Stimulated activated effector memory CD8-positive, alpha-beta T cell treated with anti-CD3 and anti-CD28 coated beads, Interleukin-12 subunit alpha, Interleukin-12 subunit beta, amount 100 ng/mL, for 72 hours (primary cell): ENCODE data around the gene WDSUB1.

ENCODE experiments used
- ATAC-seq: fragments of 150-1000 bp; cut with Tn5 transposase; 2 replicates; pipeline ENCODE4 v1.10.0; 2021
- DNase-seq, 2 donors: peaks; one replicate each; pipeline ENCODE4 v3.0.0; 2021 to 2022; ENCODE audit warnings: low spot score in 2 of 2
- H3K27ac Mint-ChIP-seq: one replicate; pipeline ENCODE4 v1.8.0; 2022; ENCODE audit warnings: mild to moderate bottlenecking, mixed read lengths
- H3K36me3 Mint-ChIP-seq: one replicate; pipeline ENCODE4 v1.8.0; 2022; ENCODE audit warnings: mild to moderate bottlenecking, mixed read lengths
- H3K4me1 Mint-ChIP-seq: one replicate; pipeline ENCODE4 v1.8.0; 2022; ENCODE audit warnings: mixed read lengths
- H3K4me3 Mint-ChIP-seq: one replicate; pipeline ENCODE4 v1.8.0; 2022; ENCODE audit warnings: mild to moderate bottlenecking, mixed read lengths
- H3K9me3 Mint-ChIP-seq: one replicate; pipeline ENCODE4 v1.8.0; 2022; ENCODE audit warnings: mixed read lengths

WDSUB1 gene

GRCh38 chr2:159281002-159281401 lies 5.5 kb downstream of the WDSUB1 start:
- H3K4me3 Mint-ChIP-seq = no peak overlapping the region
- H3K27ac Mint-ChIP-seq = no peak overlapping the region
- no peaks in the 10 kb centered on the region for H3K9me3 Mint-ChIP-seq
- H3K4me1 Mint-ChIP-seq = peaks cover 11% of the 10 kb centered on the region
- no peak for ATAC-seq
- peaks cover 14% of the 10 kb centered on the region for H3K36me3 Mint-ChIP-seq
- DNase-seq = no peak

- H3K4me1 Mint-ChIP-seq = peaks cover 10% of the 10 kb centered on the region
- H3K9me3 Mint-ChIP-seq = no peaks in the 10 kb centered on the region
- H3K36me3 Mint-ChIP-seq = peaks cover 14% of the 10 kb centered on the region
- H3K27ac Mint-ChIP-seq = no peak overlapping the region
- DNase-seq = no peak
- no peak overlapping the region for H3K4me3 Mint-ChIP-seq
- ATAC-seq = no peak
Observed at GRCh38 chr2:159279700-159280099, 6.8 kb downstream of the WDSUB1 start.

- H3K36me3 Mint-ChIP-seq = peaks cover 13% of the 10 kb centered on the region
- no peak overlapping the region for H3K4me3 Mint-ChIP-seq
- no peak for ATAC-seq
- H3K4me1 Mint-ChIP-seq = peaks cover 10% of the 10 kb centered on the region
- no peaks in the 10 kb centered on the region for H3K9me3 Mint-ChIP-seq
- DNase-seq = no peak
- H3K27ac Mint-ChIP-seq = no peak overlapping the region
Observed at GRCh38 chr2:159275111-159275510, 11.4 kb downstream of the WDSUB1 start.

- DNase-seq (no peak), ATAC-seq (no peak)
- peaks cover under 1% of the 10 kb centered on the region for H3K9me3 Mint-ChIP-seq
- peaks cover 10% of the 10 kb centered on the region for H3K4me1 Mint-ChIP-seq
- H3K36me3 Mint-ChIP-seq = peaks cover 18% of the 10 kb centered on the region
- H3K27ac Mint-ChIP-seq = no peak overlapping the region
- no peak overlapping the region for H3K4me3 Mint-ChIP-seq
Observed at GRCh38 chr2:159272156-159272555, 14.3 kb downstream of the WDSUB1 start.

- no peak overlapping the region for H3K27ac Mint-ChIP-seq
- H3K9me3 Mint-ChIP-seq = peaks cover 2% of the 10 kb centered on the region
- H3K4me3 Mint-ChIP-seq = no peak overlapping the region
- ATAC-seq (no peak), DNase-seq (no peak)
- peaks cover 10% of the 10 kb centered on the region for H3K4me1 Mint-ChIP-seq
- peaks cover 22% of the 10 kb centered on the region for H3K36me3 Mint-ChIP-seq
Observed at GRCh38 chr2:159270744-159271379, 15.6 kb downstream of the WDSUB1 start.

- Mint-ChIP-seq H3K27ac (no peak overlapping the region), H3K36me3 (peaks cover 22% of the 10 kb centered on the region), H3K9me3 (peaks cover 2% of the 10 kb centered on the region), H3K4me3 (no peak overlapping the region), H3K4me1 (no peaks in the 10 kb centered on the region)
- ATAC-seq (no peak), DNase-seq (no peak)
Observed at GRCh38 chr2:159267921-159268320, 18.6 kb downstream of the WDSUB1 start.

GRCh38 chr2:159266554-159266953 lies 19.9 kb downstream of the WDSUB1 start:
- DNase-seq (no peak), ATAC-seq (no peak)
- Mint-ChIP-seq H3K4me3 (no peak overlapping the region), H3K9me3 (peaks cover 2% of the 10 kb centered on the region), H3K36me3 (peaks cover 22% of the 10 kb centered on the region), H3K27ac (no peak overlapping the region), H3K4me1 (peaks cover 6% of the 10 kb centered on the region)

- peaks cover 6% of the 10 kb centered on the region for H3K4me1 Mint-ChIP-seq
- ATAC-seq = no peak
- H3K4me3 Mint-ChIP-seq = no peak overlapping the region
- no peak for DNase-seq
- H3K27ac Mint-ChIP-seq = peak overlapping the region; percentile 7
- H3K36me3 Mint-ChIP-seq = peaks cover 15% of the 10 kb centered on the region
- peaks cover 2% of the 10 kb centered on the region for H3K9me3 Mint-ChIP-seq
Observed at GRCh38 chr2:159265171-159265576, 21.3 kb downstream of the WDSUB1 start.

- peaks cover 2% of the 10 kb centered on the region for H3K9me3 Mint-ChIP-seq
- ATAC-seq = no peak
- no peak for DNase-seq
- no peak overlapping the region for H3K27ac Mint-ChIP-seq
- peaks cover 6% of the 10 kb centered on the region for H3K4me1 Mint-ChIP-seq
- peaks cover 5% of the 10 kb centered on the region for H3K36me3 Mint-ChIP-seq
- no peak overlapping the region for H3K4me3 Mint-ChIP-seq
Observed at GRCh38 chr2:159262904-159263303, 23.6 kb downstream of the WDSUB1 start.

GRCh38 chr2:159262226-159262625 lies 24.3 kb downstream of the WDSUB1 start:
- Mint-ChIP-seq H3K4me1 (peaks cover 6% of the 10 kb centered on the region), H3K4me3 (no peak overlapping the region), H3K36me3 (peaks cover 9% of the 10 kb centered on the region), H3K9me3 (peaks cover 2% of the 10 kb centered on the region), H3K27ac (no peak overlapping the region)
- no peak for ATAC-seq
- DNase-seq = no peak

- no peak for DNase-seq
- ATAC-seq = no peak
- no peaks in the 10 kb centered on the region for H3K4me1 Mint-ChIP-seq
Observed at GRCh38 chr2:159256159-159256558, 30.3 kb downstream of the WDSUB1 start.

GRCh38 chr2:159252905-159253304 lies 33.6 kb downstream of the WDSUB1 start:
- Mint-ChIP-seq H3K4me1 (no peaks in the 10 kb centered on the region), H3K9me3 (no peaks in the 10 kb centered on the region), H3K36me3 (peaks cover 14% of the 10 kb centered on the region), H3K27ac (no peak overlapping the region), H3K4me3 (no peak overlapping the region)
- DNase-seq (no peak), ATAC-seq (no peak)

More at GRCh38 chr2:159256159-159256558, 30.3 kb downstream of the WDSUB1 start:
- Mint-ChIP-seq H3K4me3 (no peak overlapping the region), H3K27ac (no peak overlapping the region), H3K36me3 (peaks cover 8% of the 10 kb centered on the region), H3K9me3 (no peaks in the 10 kb centered on the region)

GRCh38 chr2:159251296-159252173 lies 35.0 kb downstream of the WDSUB1 start:
- Mint-ChIP-seq H3K4me3 (no peak overlapping the region), H3K9me3 (no peaks in the 10 kb centered on the region), H3K4me1 (no peaks in the 10 kb centered on the region), H3K36me3 (peaks cover 6% of the 10 kb centered on the region), H3K27ac (no peak overlapping the region)
- DNase-seq (no peak), ATAC-seq (peak; percentile 48)

- Mint-ChIP-seq H3K27ac (no peak overlapping the region), H3K9me3 (peaks cover 3% of the 10 kb centered on the region), H3K4me1 (no peaks in the 10 kb centered on the region), H3K4me3 (no peak overlapping the region), H3K36me3 (peaks cover 16% of the 10 kb centered on the region)
- DNase-seq (no peak), ATAC-seq (peak; percentile 39)
Observed at GRCh38 chr2:159249990-159250715, 36.4 kb downstream of the WDSUB1 start.

GRCh38 chr2:159246325-159246988 lies 40.0 kb downstream of the WDSUB1 start:
- no peak overlapping the region for H3K27ac Mint-ChIP-seq
- no peaks in the 10 kb centered on the region for H3K4me1 Mint-ChIP-seq
- peaks cover 28% of the 10 kb centered on the region for H3K36me3 Mint-ChIP-seq
- DNase-seq (no peak), ATAC-seq (no peak)
- H3K9me3 Mint-ChIP-seq = peaks cover 3% of the 10 kb centered on the region
- H3K4me3 Mint-ChIP-seq = no peak overlapping the region
